ENCODE results near the gene MAP4K3. TPM values are rescaled to one million over a fixed set of nuclear protein-coding genes. Genes with fewer than 3 reads are reported as not detected.

MAP4K3 gene
- total and polyA plus RNA-seq, 9 of the 15 experiments (the other 6 are each of a cell fraction or from before 2014, with no cell fraction given) = 3.1 to 30.0 (median 16.9) TPM

- WGBS (ENCODE audit: insufficient coverage, low coverage, missing lambda C conversion rate) = 83% methylated on average over 4 of the region's 4 CpGs
- in situ Hi-C loops (cut with MboI) (no loop called here), intact Hi-C loops (cut with micrococcal nuclease) (no loop called here)
- Histone ChIP-seq H3K4me1 (replicated peaks in 1 of 2; ENCODE audit: control insufficient read depth in 2 of 2, insufficient read depth in 2 of 2, low read length in 2 of 2) (no peaks in the 10 kb centered on the region), H2AFZ (ENCODE audit: low read depth, low read length) (no peak overlapping the region), H4K20me1 (replicated peaks; ENCODE audit: control insufficient read depth, insufficient read depth, low read length) (no peaks in the 10 kb centered on the region), H3K9me3 (replicated peaks; ENCODE audit: control insufficient read depth, insufficient read depth, low read depth, low read length) (no peaks in the 10 kb centered on the region), H3K4me2 (ENCODE audit: insufficient read depth, low read length) (no peak overlapping the region), H3K36me3 (ENCODE audit: control insufficient read depth, insufficient read depth, low read length) (peaks cover 34% of the 10 kb centered on the region), H3K79me2 (ENCODE audit: control insufficient read depth, insufficient read depth, low read length) (no peaks in the 10 kb centered on the region), H3K27ac (ENCODE audit: extremely low read depth, low read depth, low read length) (no peak overlapping the region), H3K9ac (ENCODE audit: insufficient read depth in 1 of 2, low read depth in 2 of 2, low read length in 2 of 2) (no peak overlapping the region), H3K9me1 (ENCODE audit: control insufficient read depth, insufficient read depth, low read length) (no peaks in the 10 kb centered on the region), H3K4me3 (no peak overlapping the region), H3K27me3 (ENCODE audit: control insufficient read depth in 2 of 2, insufficient read depth in 2 of 2, low read length in 2 of 2) (no peaks in the 10 kb centered on the region)
- no peak for TF ChIP-seq ZNF134 (CRISPR knock-in tag; conservative IDR thresholded peaks at IDR 0.05)
- no peak for TF ChIP-seq POLR3G (IDR thresholded peaks at IDR 0.05; ENCODE audit: extremely low read depth, insufficient read length, insufficient replicate concordance)
- CTCF ChIA-PET (ENCODE audit: low intra/inter-chr PET ratio) = no interaction called here
- BruUV-seq (replicated peaks) = no TSS peak
- POLR2A ChIA-PET = interaction anchor here (0.6 kb wide), 1 partner anchor 124 kb away, joined by 3 read pairs; no protein-coding TSS in a partner anchor
- ATAC-seq = no peak
- FAIRE-seq = no peak
- DNase-seq (ENCODE audit: extremely low read depth in 1 of 4, low spot score in 3 of 4) = no peak
Observed at GRCh38 chr2:39313575-39313974, 123.5 kb downstream of the MAP4K3 start.

GRCh38 chr2:39311469-39311868 lies 125.6 kb downstream of the MAP4K3 start:
- H3K27me3 ChIP-seq (ENCODE audit: control insufficient read depth in 2 of 2, insufficient read depth in 2 of 2, low read length in 2 of 2) = no peaks in the 10 kb centered on the region
- no peaks in the 10 kb centered on the region for H3K9me1 ChIP-seq (ENCODE audit: control insufficient read depth, insufficient read depth, low read length)
- no peak overlapping the region for H3K4me3 ChIP-seq
- no peaks in the 10 kb centered on the region for H4K20me1 ChIP-seq (replicated peaks; ENCODE audit: control insufficient read depth, insufficient read depth, low read length)
- H3K4me2 ChIP-seq (ENCODE audit: insufficient read depth, low read length) = no peak overlapping the region
- H2AFZ ChIP-seq (ENCODE audit: low read depth, low read length) = no peak overlapping the region
- ChIA-PET CTCF (ENCODE audit: low intra/inter-chr PET ratio) (no interaction called here), POLR2A (interaction anchor here (1.1 kb wide), 1 partner anchor 11 kb away, joined by 3 read pairs; no protein-coding TSS in a partner anchor)
- 100% methylated on average over 2 of the region's 2 CpGs for WGBS (ENCODE audit: insufficient coverage, low coverage, missing lambda C conversion rate)
- DNase-seq (ENCODE audit: extremely low read depth in 1 of 4, low spot score in 3 of 4) (no peak), ATAC-seq (no peak), FAIRE-seq (no peak)
- no peak overlapping the region for H3K27ac ChIP-seq (ENCODE audit: extremely low read depth, low read depth, low read length)
- no peak overlapping the region for H3K9ac ChIP-seq (ENCODE audit: insufficient read depth in 1 of 2, low read depth in 2 of 2, low read length in 2 of 2)
- no peaks in the 10 kb centered on the region for H3K79me2 ChIP-seq (ENCODE audit: control insufficient read depth, insufficient read depth, low read length)
- H3K4me1 ChIP-seq (replicated peaks in 1 of 2; ENCODE audit: control insufficient read depth in 2 of 2, insufficient read depth in 2 of 2, low read length in 2 of 2) = no peaks in the 10 kb centered on the region
- no TSS peak for BruUV-seq (replicated peaks)
- H3K9me3 ChIP-seq (replicated peaks; ENCODE audit: control insufficient read depth, insufficient read depth, low read depth, low read length) = no peaks in the 10 kb centered on the region
- in situ Hi-C loops (cut with MboI) = no loop called here
- H3K36me3 ChIP-seq (ENCODE audit: control insufficient read depth, insufficient read depth, low read length) = peaks cover 40% of the 10 kb centered on the region
- intact Hi-C loops (cut with micrococcal nuclease) = no loop called here
- TF ChIP-seq NELFE (IDR thresholded peaks at IDR 0.05; ENCODE audit: insufficient read depth, insufficient read length) (no peak), ETS1 (conservative IDR thresholded peaks at IDR 0.05; ENCODE audit: control insufficient read depth, low read depth, low read length) (no peak), SMAD4 (CRISPR knock-in tag; conservative IDR thresholded peaks at IDR 0.05) (no peak), ZNF518B (CRISPR knock-in tag; IDR thresholded peaks at IDR 0.05) (no peak), NFRKB (IDR thresholded peaks at IDR 0.05; ENCODE audit: low read depth) (no peak), BRF1 (IDR thresholded peaks at IDR 0.05; ENCODE audit: borderline replicate concordance, extremely low read depth, insufficient read length) (no peak), IRF9 (tag; IDR thresholded peaks at IDR 0.05) (no peak), RFX1 (IDR thresholded peaks at IDR 0.05) (no peak)
